Nephron (organoid): ENCODE data around the gene LGR4.

Experiments used
- H3K27ac Mint-ChIP-seq, 3 experiments: 2 replicates each; pipeline ENCODE4 v1.8.0; 2020; ENCODE audit warnings: mixed read lengths in 3 of 3, mild to moderate bottlenecking in 2 of 3, moderate library complexity in 1 of 3
- H3K27me3 Mint-ChIP-seq: 2 replicates; pipeline ENCODE4 v1.8.0; 2021; ENCODE audit warnings: low read depth, mild to moderate bottlenecking, moderate library complexity, mixed read lengths
- H3K36me3 Mint-ChIP-seq: 2 replicates; pipeline ENCODE4 v1.8.0; 2020; ENCODE audit warnings: low read depth, mixed read lengths
- H3K4me1 Mint-ChIP-seq: 2 replicates; pipeline ENCODE4 v1.8.0; 2020; ENCODE audit warnings: mixed read lengths
- H3K4me3 Mint-ChIP-seq, 3 experiments: 2 replicates each; pipeline ENCODE4 v1.8.0; 2020; ENCODE audit warnings: mild to moderate bottlenecking in 3 of 3, mixed read lengths in 3 of 3, moderate library complexity in 2 of 3
- H3K9me3 Mint-ChIP-seq: 2 replicates; pipeline ENCODE4 v1.8.0; 2020; ENCODE audit warnings: mixed read lengths
- CTCF ChIP-seq, 3 experiments: fragments of 200-600 bp; sonication (generic); IDR thresholded peaks; one replicate each; pipeline ENCODE4 v1.5.0; 2021; ENCODE audit warnings: antibody characterized with exemption in 3 of 3; ENCODE audit not compliant: unreplicated experiment in 3 of 3

LGR4 gene

DNA sequence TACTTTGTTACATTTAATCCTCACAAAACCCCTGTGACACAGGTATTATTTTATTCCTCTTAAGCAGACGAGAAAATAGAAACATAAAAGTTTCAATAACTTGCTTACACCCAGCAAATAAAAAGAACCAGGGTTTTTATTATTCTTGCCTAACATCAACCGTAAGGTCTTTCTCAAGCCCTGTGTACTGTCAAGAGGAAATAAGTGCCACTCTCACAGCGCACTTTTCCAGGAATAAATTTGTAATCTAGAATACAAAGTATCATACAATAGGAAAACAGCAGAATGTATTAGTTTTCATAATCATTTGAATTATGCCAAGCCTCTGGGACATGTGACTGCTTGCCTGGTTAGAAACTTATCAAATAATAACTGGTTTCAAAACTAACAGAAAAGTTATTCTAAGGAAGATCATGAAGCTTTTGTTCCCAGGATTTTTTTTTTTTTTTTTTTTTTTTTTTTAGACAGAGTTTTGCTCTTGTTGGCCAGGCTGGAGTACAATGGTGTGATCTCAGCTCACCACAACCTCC, 117.0 kb downstream of the LGR4 start:
- Mint-ChIP-seq H3K27me3 (no peaks in the 10 kb centered on the region), H3K4me1 (peaks cover 34% of the 10 kb centered on the region), H3K36me3 (peaks cover 17% of the 10 kb centered on the region), H3K9me3 (no peaks in the 10 kb centered on the region), H3K4me3 (no peak overlapping the region), H3K27ac (no peak overlapping the region)
- TF ChIP-seq CTCF (IDR thresholded peaks at IDR 0.05; ENCODE audit: unreplicated experiment in 3 of 3): no peak

DNA sequence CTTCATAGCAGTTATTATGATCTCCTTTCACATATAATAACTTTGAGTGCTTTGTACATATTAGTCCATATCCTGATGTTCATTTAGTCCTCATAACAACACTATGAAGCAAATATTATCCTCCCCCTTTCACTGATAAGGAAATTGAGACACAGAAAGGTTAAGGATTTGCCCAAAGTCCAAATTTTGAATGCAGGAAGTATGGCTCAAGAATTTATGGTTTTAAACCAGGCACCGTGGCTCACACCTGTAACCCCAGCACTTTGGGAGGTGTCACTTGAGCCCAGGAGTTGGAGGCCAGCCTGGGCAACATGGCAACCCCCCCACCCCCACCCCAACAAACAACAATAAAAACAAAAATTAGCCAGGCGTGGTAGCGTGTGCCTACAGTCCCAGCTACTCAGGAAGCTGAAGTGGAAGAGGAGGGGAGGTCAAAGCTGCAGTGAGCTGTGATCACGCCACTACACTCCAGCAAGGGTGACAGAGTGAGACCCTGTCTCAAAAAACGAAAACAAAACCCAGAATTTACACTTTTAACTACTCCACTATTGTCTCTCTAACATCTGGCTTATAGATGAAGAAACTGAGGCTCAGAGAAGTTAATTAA, 118.1 kb downstream of the LGR4 start:
- TF ChIP-seq CTCF (IDR thresholded peaks at IDR 0.05; ENCODE audit: unreplicated experiment in 3 of 3): no peak
- peak overlapping the region in 2 of 3 experiments; percentile 31 to 57 for H3K27ac Mint-ChIP-seq
- H3K27me3 Mint-ChIP-seq: no peaks in the 10 kb centered on the region
- no peak overlapping the region for H3K4me3 Mint-ChIP-seq
- peaks cover 27% of the 10 kb centered on the region for H3K36me3 Mint-ChIP-seq
- H3K9me3 Mint-ChIP-seq: no peaks in the 10 kb centered on the region
- H3K4me1 Mint-ChIP-seq: peaks cover 33% of the 10 kb centered on the region

DNA sequence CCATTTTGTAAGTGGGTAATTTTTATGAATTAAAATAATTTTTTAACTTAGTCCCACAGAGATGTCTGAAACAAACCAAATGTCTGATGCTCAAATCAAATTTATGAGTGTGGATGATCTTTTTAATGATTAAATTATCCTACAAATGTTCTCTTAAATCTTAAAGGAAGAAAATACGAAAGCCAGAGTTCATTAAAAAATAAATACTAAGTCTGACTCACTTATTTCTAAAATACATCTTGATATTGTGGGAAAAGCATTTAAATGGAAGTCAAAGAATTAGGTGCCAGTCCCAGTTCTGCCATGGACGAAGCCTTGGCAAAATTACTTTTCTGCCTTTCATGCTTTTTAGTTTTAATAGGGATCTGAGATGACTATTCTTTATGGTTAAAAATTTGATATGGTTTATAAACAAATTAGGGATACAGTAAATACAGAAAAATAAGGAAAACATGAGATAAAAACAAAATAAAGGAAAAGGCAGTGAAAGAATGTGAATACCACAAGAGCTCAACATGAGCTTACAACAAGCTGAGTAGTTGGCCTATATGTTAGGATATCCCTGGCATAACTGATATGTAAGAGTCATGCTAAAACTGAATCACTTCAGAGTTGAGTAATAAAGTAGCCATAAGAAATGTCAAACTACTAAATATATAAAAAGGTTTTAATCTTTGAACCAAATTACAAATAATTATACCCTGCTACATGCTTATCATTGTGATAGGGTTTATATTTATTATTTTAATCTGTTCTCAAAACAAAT, 118.8 kb downstream of the LGR4 start:
- Mint-ChIP-seq H3K9me3 (no peaks in the 10 kb centered on the region), H3K27me3 (no peaks in the 10 kb centered on the region), H3K4me3 (no peak overlapping the region), H3K4me1 (peaks cover 33% of the 10 kb centered on the region), H3K36me3 (peaks cover 23% of the 10 kb centered on the region), H3K27ac (no peak overlapping the region)
- TF ChIP-seq CTCF (IDR thresholded peaks at IDR 0.05; ENCODE audit: unreplicated experiment in 3 of 3): no peak

DNA sequence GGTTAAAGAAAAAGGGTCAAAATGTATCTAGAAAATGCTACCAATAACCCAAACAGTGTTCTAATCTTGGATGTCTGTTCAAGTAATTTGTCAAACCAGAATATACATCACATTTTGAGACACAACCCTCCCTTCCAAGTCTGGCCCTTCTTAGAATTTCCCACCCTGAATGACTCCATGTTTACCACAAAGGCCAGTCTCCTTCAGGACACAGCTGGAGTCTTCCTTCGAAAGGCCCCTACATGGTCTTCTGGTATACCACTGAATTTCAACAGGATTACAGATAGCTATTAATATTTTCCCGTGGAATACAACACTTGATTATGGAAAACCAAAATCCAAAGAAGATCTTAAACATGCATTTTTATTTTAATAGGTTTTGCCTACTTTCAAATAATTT, 119.8 kb downstream of the LGR4 start:
- Mint-ChIP-seq H3K27ac (no peak overlapping the region), H3K4me1 (peaks cover 33% of the 10 kb centered on the region), H3K9me3 (no peaks in the 10 kb centered on the region), H3K27me3 (no peaks in the 10 kb centered on the region), H3K4me3 (no peak overlapping the region), H3K36me3 (peaks cover 27% of the 10 kb centered on the region)
- TF ChIP-seq CTCF (IDR thresholded peaks at IDR 0.05; ENCODE audit: unreplicated experiment in 3 of 3): no peak

GRCh38 chr11:27350511-27350910, 122.1 kb downstream of the LGR4 start:
- Mint-ChIP-seq H3K27ac (peak overlapping the region; percentile 8 to 45 (median 39)), H3K4me1 (peaks cover 31% of the 10 kb centered on the region), H3K9me3 (no peaks in the 10 kb centered on the region), H3K36me3 (peaks cover 38% of the 10 kb centered on the region), H3K27me3 (no peaks in the 10 kb centered on the region), H3K4me3 (no peak overlapping the region)
- TF ChIP-seq CTCF (IDR thresholded peaks at IDR 0.05; ENCODE audit: unreplicated experiment in 3 of 3): no peak
